Erythroblast (primary cell): ENCODE results near the gene PRMT7.

Source experiments
- DNase-seq, 2 experiments: peaks; one replicate each; lab custom pipeline; 2025; lab: John Stamatoyannopoulos, UW
- GATA1 ChIP-seq: IDR thresholded peaks from 2 replicates; pipeline ENCODE4 v1.6.1; 2011; ENCODE audit warnings: low read depth, mild to moderate bottlenecking, control low read depth, low read length, moderate library complexity
- POLR2A ChIP-seq: IDR thresholded peaks from 2 replicates; pipeline ENCODE4 v1.6.1; 2011; ENCODE audit warnings: mild to moderate bottlenecking, low read length

PRMT7 gene

DNA sequence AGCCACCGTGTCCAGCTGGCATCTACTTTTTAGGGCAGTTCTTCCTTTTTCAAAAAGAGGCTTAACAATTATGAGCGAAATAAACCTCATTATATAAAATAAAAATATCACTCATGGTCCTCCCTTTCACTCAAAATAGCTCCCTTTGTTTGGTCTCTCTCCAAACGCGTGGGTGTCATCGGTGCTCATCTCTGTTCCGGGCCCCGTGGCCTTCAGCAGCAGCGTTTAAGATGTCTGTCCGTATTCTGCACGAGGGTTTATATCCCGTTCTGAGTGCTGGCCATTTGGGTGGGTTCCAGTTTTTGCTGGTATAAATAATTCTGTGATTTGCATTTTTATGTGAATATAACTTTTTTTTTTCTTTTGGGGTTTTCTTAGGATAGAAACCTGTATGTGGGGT lies 33.4 kb downstream of the PRMT7 start:
- no peak for DNase-seq
- TF ChIP-seq POLR2A = no peak
- TF ChIP-seq GATA1 = no peak

DNA sequence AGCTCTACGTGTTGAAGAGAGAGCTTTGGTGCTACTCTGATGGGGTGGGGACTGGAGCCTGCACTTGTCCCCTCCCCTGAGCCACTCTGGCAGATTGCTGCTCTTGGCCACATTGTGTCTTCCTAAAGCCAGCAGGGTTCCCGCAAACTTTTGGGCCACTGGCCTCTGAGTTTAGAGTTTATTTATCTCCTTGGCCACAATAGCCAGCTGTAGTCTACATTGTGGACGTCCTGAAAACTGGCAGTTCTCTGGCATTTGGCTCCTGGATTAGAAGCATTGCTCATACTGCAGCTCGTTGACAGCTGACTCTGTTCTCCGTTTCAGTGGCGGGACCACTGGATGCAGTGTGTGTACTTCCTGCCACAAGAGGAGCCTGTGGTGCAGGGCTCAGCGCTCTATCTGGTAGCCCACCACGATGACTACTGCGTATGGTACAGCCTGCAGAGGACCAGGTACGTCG lies 34.6 kb downstream of the PRMT7 start:
- no peak for DNase-seq
- TF ChIP-seq GATA1 (no peak), POLR2A (no peak)

DNA sequence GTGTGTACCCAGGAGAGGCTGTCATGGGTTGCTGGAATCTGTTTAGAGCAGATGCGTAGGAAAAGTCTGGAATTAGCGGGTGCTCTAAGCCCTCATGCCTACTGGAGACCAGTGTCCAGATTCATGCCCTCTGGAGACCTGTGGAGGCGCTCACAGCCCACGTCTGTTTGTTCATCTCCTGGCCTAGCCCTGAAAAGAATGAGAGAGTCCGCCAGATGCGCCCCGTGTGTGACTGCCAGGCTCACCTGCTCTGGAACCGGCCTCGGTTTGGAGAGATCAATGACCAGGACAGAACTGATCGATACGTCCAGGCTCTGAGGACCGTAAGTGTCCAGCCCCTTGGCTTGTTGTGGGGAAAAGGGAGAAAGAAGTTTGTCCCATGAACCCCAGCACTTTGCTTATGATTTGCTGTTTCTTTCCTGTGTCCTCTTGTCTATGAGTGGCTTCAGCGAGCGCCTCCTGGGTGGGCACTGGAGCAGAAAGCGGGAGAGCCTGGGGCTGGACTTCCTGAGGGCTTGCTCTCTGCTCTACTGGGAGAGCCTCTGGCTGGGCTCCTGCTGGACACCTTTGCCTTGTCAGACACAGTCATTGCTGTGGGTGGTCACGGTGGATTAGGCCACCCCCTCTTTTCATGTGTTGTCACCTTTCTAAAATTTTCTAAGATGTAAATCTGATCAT lies 35.3 kb downstream of the PRMT7 start:
- no peak for DNase-seq

DNA sequence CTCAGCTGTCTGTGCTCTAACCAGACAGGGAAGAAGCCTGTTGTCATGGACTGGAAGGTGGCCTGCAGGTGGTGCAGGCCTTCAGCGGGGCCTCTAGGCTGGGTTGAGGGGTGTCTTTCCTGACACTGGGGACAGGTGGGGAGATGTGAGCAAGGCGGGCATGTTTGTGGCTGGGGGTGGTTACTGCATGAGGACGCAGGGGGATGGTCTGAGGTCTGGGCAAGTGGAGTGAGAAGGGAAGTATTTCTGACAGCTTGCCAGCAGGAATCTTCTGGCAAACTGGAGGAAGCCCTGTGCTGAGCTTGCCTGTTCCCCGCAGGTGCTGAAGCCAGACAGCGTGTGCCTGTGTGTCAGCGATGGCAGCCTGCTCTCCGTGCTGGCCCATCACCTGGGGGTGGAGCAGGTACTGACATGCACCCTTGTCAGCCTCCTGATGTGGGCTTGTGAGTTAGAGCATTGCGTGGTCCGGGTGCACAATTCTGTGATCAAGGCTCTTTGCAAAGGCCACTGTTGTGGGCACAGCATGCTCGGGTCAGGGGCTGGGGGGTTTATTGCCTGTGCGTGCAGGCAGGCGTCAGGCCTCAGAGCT lies 36.2 kb downstream of the PRMT7 start:
- no peak for TF ChIP-seq GATA1
- no peak for TF ChIP-seq POLR2A
- DNase-seq = no peak

More for the DNA sequence above, 35.3 kb downstream of the PRMT7 start:
- TF ChIP-seq POLR2A = no peak
- TF ChIP-seq GATA1 = no peak

DNA sequence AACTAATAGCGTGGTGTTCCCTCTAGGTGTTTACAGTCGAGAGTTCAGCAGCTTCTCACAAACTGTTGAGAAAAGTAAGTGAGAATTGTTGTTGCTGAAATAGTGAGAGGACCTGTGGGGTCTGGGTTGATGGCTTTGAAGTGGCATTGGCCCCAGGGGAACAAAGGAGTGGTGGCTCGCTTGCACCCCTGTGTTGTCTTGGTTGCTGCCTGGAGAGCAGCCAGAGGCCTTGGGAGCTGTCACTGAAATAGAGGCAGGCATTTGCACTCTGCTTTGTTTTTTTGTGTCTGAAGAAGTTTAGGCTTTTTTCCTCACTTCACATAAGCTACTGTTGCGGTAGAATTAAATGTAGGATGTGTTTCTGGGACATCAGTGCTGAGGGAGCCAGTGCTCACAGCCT lies 36.8 kb downstream of the PRMT7 start:
- no peak for TF ChIP-seq GATA1
- no peak for TF ChIP-seq POLR2A
- DNase-seq = no peak

DNA sequence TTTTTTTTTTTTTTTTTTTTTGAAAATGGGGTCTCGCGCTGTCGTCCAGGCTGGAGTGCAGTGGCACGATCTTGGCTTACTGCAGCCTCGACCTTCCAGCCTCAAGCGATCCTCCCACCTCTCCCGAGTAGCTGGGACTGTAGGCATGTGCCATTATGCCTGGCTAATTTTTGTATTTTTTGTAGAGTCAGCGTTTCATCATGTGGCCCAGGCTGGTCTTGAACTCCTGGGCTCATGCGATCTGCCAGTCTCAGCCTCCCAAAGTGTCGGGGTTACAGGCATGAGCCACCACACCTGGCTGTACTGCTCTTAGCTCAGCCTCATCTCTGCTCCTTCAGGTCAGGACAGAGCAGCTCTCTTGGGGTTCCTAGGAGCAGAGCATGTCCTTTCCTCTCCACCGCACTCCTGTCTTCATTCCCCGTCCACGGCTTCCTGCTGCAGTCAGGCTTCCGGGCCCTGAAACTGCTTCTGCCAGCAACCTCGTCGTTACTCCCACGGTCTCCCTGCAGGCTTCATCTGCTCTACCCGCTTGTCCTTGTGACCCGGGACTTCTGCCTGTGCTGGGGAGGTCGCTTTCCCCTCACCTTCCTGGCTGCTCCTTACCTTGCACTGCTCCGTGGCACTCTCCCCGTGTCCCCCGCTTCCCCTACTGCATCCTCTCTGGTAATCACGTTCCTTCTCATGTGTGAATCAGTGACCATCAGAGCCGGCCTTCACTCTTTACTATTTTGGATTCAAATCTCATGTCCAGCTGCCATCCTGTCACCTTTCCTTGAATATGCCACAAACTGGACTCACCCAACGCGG lies 38.0 kb downstream of the PRMT7 start:
- TF ChIP-seq POLR2A (no peak), GATA1 (no peak)

DNA sequence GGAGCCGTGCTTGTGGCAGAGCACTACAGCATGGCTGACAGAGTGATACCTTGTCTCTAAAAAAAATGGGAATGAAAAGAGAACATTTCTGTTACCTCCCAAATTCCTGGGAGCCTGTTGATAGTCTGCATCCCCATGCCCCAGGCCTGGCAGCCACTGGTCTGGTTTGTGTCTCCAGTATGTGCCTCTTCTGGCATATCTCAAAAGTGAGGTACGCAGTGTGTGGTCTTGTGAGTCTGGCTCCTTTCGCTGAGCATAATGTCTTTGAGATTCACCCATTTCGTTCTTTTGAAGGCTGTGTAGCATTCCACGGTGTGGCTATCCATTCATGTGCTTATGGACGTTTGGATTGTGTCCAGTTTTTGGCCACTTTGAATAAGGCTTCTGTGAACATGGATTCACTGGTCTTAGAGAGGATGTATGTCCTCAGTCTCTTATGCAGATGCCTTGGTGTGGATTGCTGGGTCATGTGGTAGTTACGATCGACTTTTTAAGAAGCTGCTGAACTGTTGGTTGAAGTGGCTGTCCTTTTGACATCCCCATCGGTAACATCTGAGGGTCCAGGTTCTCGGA lies 39.1 kb downstream of the PRMT7 start:
- DNase-seq = no peak
- TF ChIP-seq GATA1 (no peak), POLR2A (no peak)

More for the DNA sequence above, 38.0 kb downstream of the PRMT7 start:
- DNase-seq = no peak

DNA sequence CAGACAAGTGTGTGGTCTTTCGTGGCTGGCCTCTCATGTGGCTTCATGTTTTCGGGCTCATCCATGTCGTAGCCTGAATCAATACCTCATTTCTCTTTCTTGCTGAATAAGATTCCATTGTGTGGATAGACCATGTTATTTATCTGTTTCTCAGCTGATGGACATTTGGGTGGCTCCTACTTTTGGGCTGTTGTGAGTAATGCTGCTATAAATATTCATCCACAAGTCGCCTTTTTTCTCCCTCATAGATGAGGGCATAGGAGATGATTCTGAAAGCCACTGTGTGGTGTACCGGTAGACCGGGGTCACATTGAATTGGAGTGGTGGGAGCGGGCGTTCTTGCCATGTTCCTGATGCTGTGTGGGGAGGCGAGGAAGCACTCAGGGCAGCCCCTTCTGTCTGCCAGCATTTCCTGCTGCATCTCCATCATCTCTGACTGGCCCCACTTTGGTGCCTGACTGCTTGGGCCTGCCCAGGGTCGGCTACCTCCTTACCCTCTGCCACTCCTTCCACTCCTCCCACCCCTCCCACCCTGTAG lies 40.1 kb downstream of the PRMT7 start:
- TF ChIP-seq POLR2A = no peak
- TF ChIP-seq GATA1 = no peak
- DNase-seq = no peak

- TF ChIP-seq GATA1 (no peak), POLR2A (no peak)
- no peak for DNase-seq
Measured at GRCh38 chr16:68351463-68351862, 40.6 kb downstream of the PRMT7 start.

- no peak for DNase-seq
- no peak for TF ChIP-seq GATA1
- TF ChIP-seq POLR2A = no peak
Measured at GRCh38 chr16:68351991-68352431, 41.2 kb downstream of the PRMT7 start.

DNA sequence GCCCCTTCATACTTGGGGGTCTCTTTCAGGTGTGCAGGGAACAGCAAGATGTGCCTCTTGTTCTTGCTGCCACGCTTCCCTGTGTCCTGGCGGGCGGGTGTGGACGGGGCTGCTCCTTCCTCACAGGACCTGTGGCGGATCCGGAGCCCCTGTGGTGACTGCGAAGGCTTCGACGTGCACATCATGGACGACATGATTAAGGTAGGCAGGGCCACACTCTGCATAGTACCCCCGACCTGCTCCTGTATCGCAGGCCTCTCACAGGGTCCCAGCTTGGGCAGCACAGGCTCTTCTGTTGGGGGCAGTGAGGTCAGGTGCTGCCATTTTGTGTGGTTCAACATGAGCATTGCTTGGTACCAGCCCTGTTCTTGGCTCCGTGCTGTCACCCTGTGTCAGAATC lies 42.5 kb downstream of the PRMT7 start:
- no peak for TF ChIP-seq GATA1
- TF ChIP-seq POLR2A = no peak
- DNase-seq = no peak

DNA sequence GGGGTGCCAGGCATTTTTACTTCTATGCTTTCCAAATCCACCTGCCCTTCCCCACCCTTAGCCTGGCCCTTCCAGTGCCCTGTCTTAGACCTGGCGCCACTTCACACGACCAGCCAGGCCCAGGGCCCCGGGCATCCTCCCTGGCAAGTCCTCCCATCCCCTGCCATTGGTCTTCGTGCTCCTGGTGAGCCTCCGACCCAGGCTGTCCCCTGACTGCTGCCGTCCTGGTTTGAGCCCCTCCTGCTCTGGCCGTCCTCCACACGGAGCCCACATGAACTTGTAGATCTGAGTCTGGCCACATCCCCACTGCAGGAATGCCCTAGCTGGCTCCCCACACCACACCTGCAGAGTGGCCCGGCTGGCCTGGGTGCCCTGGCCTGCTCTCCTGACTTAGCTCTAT lies 44.0 kb downstream of the PRMT7 start:
- TF ChIP-seq POLR2A (no peak), GATA1 (no peak)
- no peak for DNase-seq
